ENCODE data around the gene MRPS24.

GRCh38 chr7:43891069-43891955 is 22.0 kb upstream of the MRPS24 start:
- no peak for TF ChIP-seq CTCF (IDR thresholded peaks at IDR 0.05; ENCODE audit: insufficient read depth, low read depth, low read length)
- TF ChIP-seq EZH2 (IDR thresholded peaks at IDR 0.05; ENCODE audit: insufficient read depth, low read length): no peak
